Measurements from ENCODE around the gene TRAP1. TPM values are rescaled to one million over a fixed set of nuclear protein-coding genes. Genes with fewer than 3 reads are reported as not detected.
"Not testable (repeated sequence)": the region's sequence is repeated elsewhere in the genome, so short reads cannot be mapped to it uniquely, and the experiment has no call there.

Gene TRAP1
- total and polyA plus RNA-seq, 7 donors = 98.1 to 162 (median 122) TPM

GRCh38 chr16:3715430-3715829, 1.9 kb downstream of the TRAP1 start:
- no peaks in the 10 kb centered on the region for H3K27me3 ChIP-seq (ENCODE audit: insufficient read depth in 3 of 3, low read length in 2 of 3)
- intact Hi-C loops (cut with DNase I) = no loop called here
- H3K27ac ChIP-seq = no peak overlapping the region
- H3K4me3 ChIP-seq = no peak overlapping the region
- H3K4me1 ChIP-seq = peaks cover 26% of the 10 kb centered on the region
- no peaks in the 10 kb centered on the region for H3K9me3 ChIP-seq
- ATAC-seq (no peak), DNase-seq (peak in 1 of 2 donors; percentile 6)
- peaks cover 0 to 15% of the 10 kb centered on the region in 2 donors for H3K36me3 ChIP-seq (ENCODE audit: insufficient read depth in 1 of 2, low read depth in 1 of 2)
- TF ChIP-seq CTCF (IDR thresholded peaks at IDR 0.05) = no peak
- 54 to 69% (median 56%) methylated on average over 7 of the region's 7 CpGs for WGBS, 3 donors

DNA sequence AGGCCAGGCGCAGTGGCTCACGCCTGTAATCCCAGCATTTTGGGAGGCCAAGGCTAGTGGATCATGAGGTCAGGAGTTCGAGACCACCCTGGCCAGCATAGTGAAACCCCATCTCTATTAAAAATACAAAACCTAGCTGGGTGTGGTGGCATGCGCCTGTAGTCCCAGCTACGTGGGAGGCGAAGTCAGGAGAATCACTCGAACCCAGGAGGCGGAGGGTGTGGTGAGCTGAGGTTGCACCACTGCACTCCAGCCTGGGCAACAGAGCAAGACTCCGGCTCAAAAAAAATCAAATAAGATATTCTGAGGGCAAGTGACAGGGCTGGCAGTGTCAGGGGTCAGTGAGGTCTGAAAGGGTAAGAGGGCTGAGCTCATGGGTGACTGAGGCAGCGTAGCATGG, 2.9 kb downstream of the TRAP1 start:
- not testable (repeated sequence) for H3K9me3 ChIP-seq; ATAC-seq; H3K27me3 ChIP-seq (ENCODE audit: insufficient read depth in 3 of 3, low read length in 2 of 3); H3K4me3 ChIP-seq
- peak in 1 of 2 donors; percentile 11 for DNase-seq
- 97% methylated on average over 10 of the region's 10 CpGs for WGBS, 3 donors
- Histone ChIP-seq H3K4me1 (peaks cover 26% of the 10 kb centered on the region), H3K27ac (peak overlapping the region; percentile 33), H3K36me3 (ENCODE audit: insufficient read depth in 1 of 2, low read depth in 1 of 2) (peaks cover 0 to 15% of the 10 kb centered on the region in 2 donors)
- intact Hi-C loops (cut with DNase I) = loop anchor here in 1 of 2 donors (5.0 kb wide), 1 partner anchor 33 kb away; no protein-coding TSS in a partner anchor

GRCh38 chr16:3713587-3714242, 3.6 kb downstream of the TRAP1 start:
- no peaks in the 10 kb centered on the region for H3K9me3 ChIP-seq
- no peaks in the 10 kb centered on the region for H3K27me3 ChIP-seq (ENCODE audit: insufficient read depth in 3 of 3, low read length in 2 of 3)
- H3K36me3 ChIP-seq (ENCODE audit: insufficient read depth in 1 of 2, low read depth in 1 of 2) = peaks cover 0 to 15% of the 10 kb centered on the region in 2 donors
- TF ChIP-seq CTCF (IDR thresholded peaks at IDR 0.05) = no peak
- 76 to 85% (median 77%) methylated on average over 15 of the region's 15 CpGs for WGBS, 3 donors
- peak overlapping the region; percentile 33 for H3K27ac ChIP-seq
- peaks cover 26% of the 10 kb centered on the region for H3K4me1 ChIP-seq
- DNase-seq (peak in 1 of 2 donors; percentile 36), ATAC-seq (peak in 1 of 4 donors; percentile 37)
- intact Hi-C loops (cut with DNase I) = loop anchor here in 1 of 2 donors (5.0 kb wide), 1 partner anchor 34 kb away; no protein-coding TSS in a partner anchor
- H3K4me3 ChIP-seq = no peak overlapping the region

GRCh38 chr16:3712861-3713372, 4.4 kb downstream of the TRAP1 start:
- intact Hi-C loops (cut with DNase I) = loop anchor here in 1 of 2 donors (5.0 kb wide), 1 partner anchor 34 kb away; no protein-coding TSS in a partner anchor
- ATAC-seq (no peak), DNase-seq (peak in 1 of 2 donors; percentile 25)
- no peaks in the 10 kb centered on the region for H3K9me3 ChIP-seq
- no peaks in the 10 kb centered on the region for H3K27me3 ChIP-seq (ENCODE audit: insufficient read depth in 3 of 3, low read length in 2 of 3)
- 76 to 88% (median 83%) methylated on average over 16 of the region's 16 CpGs for WGBS, 3 donors
- peaks cover 0 to 15% of the 10 kb centered on the region in 2 donors for H3K36me3 ChIP-seq (ENCODE audit: insufficient read depth in 1 of 2, low read depth in 1 of 2)
- no peak for TF ChIP-seq CTCF (IDR thresholded peaks at IDR 0.05)
- no peak overlapping the region for H3K4me3 ChIP-seq
- H3K27ac ChIP-seq = peak overlapping the region; percentile 33
- H3K4me1 ChIP-seq = peaks cover 26% of the 10 kb centered on the region

DNA sequence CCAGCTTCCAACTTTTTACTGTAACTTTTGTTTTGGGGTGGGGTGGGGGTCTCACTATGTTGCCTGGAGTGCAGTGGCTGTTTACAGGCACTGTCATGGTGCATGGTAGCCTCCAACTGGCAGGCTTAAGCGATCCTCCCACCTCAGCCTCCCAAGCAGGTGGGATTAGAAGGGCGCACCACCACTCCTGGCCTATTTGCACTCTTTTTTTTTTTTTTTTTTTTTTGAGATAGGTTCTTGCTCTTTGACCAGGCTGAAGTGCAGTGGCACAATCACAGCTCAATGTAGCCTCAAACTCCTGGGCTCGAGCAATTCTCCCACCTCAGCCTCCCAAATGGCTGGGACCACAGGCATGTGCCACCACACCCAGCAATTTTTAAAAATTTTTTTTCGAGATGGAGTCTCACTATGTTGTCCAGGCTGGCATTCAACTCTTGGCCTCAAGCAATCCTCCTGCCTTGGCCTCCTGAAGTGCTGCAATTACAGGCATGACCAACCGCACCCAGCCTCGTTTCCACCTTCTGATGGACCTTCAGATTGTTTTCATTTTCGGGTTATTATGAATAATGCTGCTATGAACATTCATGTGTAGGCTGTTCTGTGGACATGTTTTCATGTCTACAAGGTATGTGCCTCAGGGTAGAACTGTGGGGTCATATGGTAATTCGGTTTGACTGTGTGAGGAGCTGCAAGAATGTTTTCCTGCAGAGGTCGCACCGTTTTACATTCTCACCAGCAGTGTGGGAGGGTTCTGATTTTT, 10.9 kb downstream of the TRAP1 start:
- intact Hi-C loops (cut with DNase I) = no loop called here
- no peaks in the 10 kb centered on the region for H3K27me3 ChIP-seq (ENCODE audit: insufficient read depth in 3 of 3, low read length in 2 of 3)
- H3K4me1 ChIP-seq = no peaks in the 10 kb centered on the region
- DNase-seq (peak in 1 of 2 donors; percentile 18), ATAC-seq (no peak)
- TF ChIP-seq CTCF (IDR thresholded peaks at IDR 0.05) = no peak
- 92 to 95% (median 95%) methylated on average over 10 of the region's 10 CpGs for WGBS, 3 donors
- no peak overlapping the region for H3K4me3 ChIP-seq
- peaks cover 0 to 4% of the 10 kb centered on the region in 2 donors for H3K36me3 ChIP-seq (ENCODE audit: insufficient read depth in 1 of 2, low read depth in 1 of 2)
- H3K9me3 ChIP-seq = no peaks in the 10 kb centered on the region
- H3K27ac ChIP-seq = no peak overlapping the region
